ENCODE measurements around the gene FBXO42. TPM values are rescaled to one million over a fixed set of nuclear protein-coding genes. Genes with fewer than 3 reads are reported as not detected.

Gene FBXO42
- total and polyA plus RNA-seq, 2 of the 13 experiments (the other 11 are each of a cell fraction or from before 2014, with no cell fraction given) = 7.6 to 17.5 TPM

- under 1% methylated on average over 19 of the region's 24 CpGs for WGBS (ENCODE audit: low lambda C conversion rate)
- DNase-seq (ENCODE audit: low spot score) (peak; percentile 98), ATAC-seq (peak; percentile 90), FAIRE-seq (peak; percentile 96)
- Histone ChIP-seq H3K79me2 (ENCODE audit: insufficient read depth, low read length) (peaks cover 42% of the 10 kb centered on the region), H4K20me1 (ENCODE audit: insufficient read depth, low read length) (peaks cover 32% of the 10 kb centered on the region), H3K4me1 (ENCODE audit: insufficient read depth, low read length) (peaks cover 77% of the 10 kb centered on the region), H3K4me3 (replicated peaks in 1 of 3; ENCODE audit: insufficient read depth in 1 of 3, low read depth in 2 of 3, low read length in 3 of 3) (peak within 1 kb of the TSS; percentile 87 to 96 (median 94)), H3K9ac (ENCODE audit: insufficient read depth, low read depth, low read length) (peak within 1 kb of the TSS; percentile 91), H3K36me3 (replicated peaks in 1 of 2; ENCODE audit: control insufficient read depth in 1 of 2, insufficient read depth in 2 of 2, low read length in 2 of 2) (no peaks in the 10 kb centered on the region), H3K9me3 (ENCODE audit: low read length) (no peaks in the 10 kb centered on the region), H3K27ac (ENCODE audit: extremely low read length, insufficient read depth, low read length) (peak within 1 kb of the TSS; percentile 88), H3K4me2 (ENCODE audit: low read depth, low read length) (peak within 1 kb of the TSS; percentile 91), H3K27me3 (ENCODE audit: control insufficient read depth in 1 of 2, insufficient read depth in 2 of 2, low read length in 2 of 2) (peaks cover 0 to 2% of the 10 kb centered on the region in 2 experiments; a peak in 1 of 5 replicates), H2AFZ (ENCODE audit: low read length) (peak within 1 kb of the TSS; percentile 43)
- intact Hi-C loops (cut with micrococcal nuclease; ENCODE audit: unreplicated experiment) (loop anchor here (1.0 kb wide), 1 partner anchor 14 kb away; the partner anchor contains the start of gene FBXO42), in situ Hi-C loops (cut with HindIII; ENCODE audit: extremely low pct_ligation_motif_present, low pct_unique_long_range_greater_than_20kb) (no loop called here)
- POLR2A ChIA-PET = interaction anchor here (0.6 to 2.2 kb wide), 5 partner anchors 13 to 160 kb away, joined by 3 to 7 read pairs (median 4); partner anchors contain the start of gene NECAP2
- no TSS peak for BruUV-seq (replicated peaks)
- CTCF ChIA-PET (ENCODE audit: low intra/inter-chr PET ratio, low total read pairs) = no interaction called here
- TF ChIP-seq SNAPC5 (CRISPR knock-in tag; IDR thresholded peaks at IDR 0.05; ENCODE audit: borderline replicate concordance) = no peak
- peak; percentile 58; the same call in 1 of the 2 replicates for TF ChIP-seq THAP8 (CRISPR knock-in tag; IDR thresholded peaks at IDR 0.05; ENCODE audit: borderline replicate concordance)
- TF ChIP-seq BHLHE40 (IDR thresholded peaks at IDR 0.05; ENCODE audit: low read length) = peak; percentile 38; the same call in 1 of the 2 replicates
- no peak for TF ChIP-seq ARNT (IDR thresholded peaks at IDR 0.05)
- TF ChIP-seq JDP2 (CRISPR knock-in tag; IDR thresholded peaks at IDR 0.05; ENCODE audit: borderline replicate concordance) = no peak
- TF ChIP-seq MLXIP (CRISPR knock-in tag; IDR thresholded peaks at IDR 0.05; ENCODE audit: borderline replicate concordance) = no peak
- no peak for TF ChIP-seq CAMTA2 (CRISPR knock-in tag; IDR thresholded peaks at IDR 0.05; ENCODE audit: borderline replicate concordance)
- TF ChIP-seq PLRG1 (conservative IDR thresholded peaks at IDR 0.05) = no peak
- no peak for TF ChIP-seq SALL1 (CRISPR knock-in tag; IDR thresholded peaks at IDR 0.05)
- no peak for TF ChIP-seq ZNF800 (CRISPR knock-in tag; IDR thresholded peaks at IDR 0.05)
- TF ChIP-seq SP5 (CRISPR knock-in tag; IDR thresholded peaks at IDR 0.05; ENCODE audit: borderline replicate concordance, low read depth) = peak; percentile 68; the same call in 1 of the 2 replicates
- no peak for TF ChIP-seq ZNF580 (CRISPR knock-in tag; IDR thresholded peaks at IDR 0.05; ENCODE audit: borderline replicate concordance, low read depth)
- no peak for TF ChIP-seq ZNF329 (CRISPR knock-in tag; IDR thresholded peaks at IDR 0.05; ENCODE audit: low read depth)
- no peak for TF ChIP-seq NFE2 (CRISPR knock-in tag; IDR thresholded peaks at IDR 0.05)
- TF ChIP-seq ZNF776 (CRISPR knock-in tag; IDR thresholded peaks at IDR 0.05) = no peak
- no peak for TF ChIP-seq ZNF138 (CRISPR knock-in tag; IDR thresholded peaks at IDR 0.05; ENCODE audit: low read depth)
- no peak for TF ChIP-seq HINFP (CRISPR knock-in tag; IDR thresholded peaks at IDR 0.05; ENCODE audit: low read depth)
- TF ChIP-seq ZNF550 (CRISPR knock-in tag; IDR thresholded peaks at IDR 0.05; ENCODE audit: borderline replicate concordance) = no peak
These were observed 14.5 kb upstream of the FBXO42 start, which contains the start of gene SZRD1 for GRCh38 chr1:16366722-16367257. Gene SZRD1 (plus strand): TSS chr1:16367242. CDS start chr1:16367258, 16 bp downstream.
